Transverse colon (tissue), 4 donors: ENCODE measurements around the gene ROGDI.

Experiments
- EP300 ChIP-seq: sonication (generic); formaldehyde crosslinking; IDR thresholded peaks from one replicate; pipeline ENCODE4 v1.6.1; 2017; ENCODE audit warnings: antibody characterized with exemption, low read depth
- POLR2A ChIP-seq: fragments of 450-650 bp; IDR thresholded peaks from one replicate; pipeline ENCODE4 v1.6.1; 2016; ENCODE audit warnings: antibody characterized with exemption, mild to moderate bottlenecking, moderate library complexity
- POLR2AphosphoS5 ChIP-seq, 3 donors: sonication (generic); formaldehyde crosslinking; IDR thresholded peaks; one replicate each; pipeline ENCODE4 v1.6.1; 2016; ENCODE audit warnings: antibody characterized with exemption in 3 of 3
- TF ChIP-seq, protein P1 (sequence below), 5 experiments: fragments of 200-600 bp in 3 of 5; fragments of 450-650 bp in 2 of 5; sonication (generic) in 3 of 5; IDR thresholded peaks; 1 replicate in 2 of 5; 2 replicates in 3 of 5; pipeline ENCODE4 v1.5.1; 2016 to 2017; ENCODE audit warnings: antibody characterized with exemption in 5 of 5, inconsistent platforms in 3 of 5, mild to moderate bottlenecking in 2 of 5, moderate library complexity in 1 of 5

GRCh38 chr16:4801051-4801961, 1.1 kb downstream of the ROGDI start:
- TF ChIP-seq POLR2A (no peak), EP300 (no peak), POLR2AphosphoS5 (IDR thresholded peaks at IDR 0.05) (no peak)
- TF ChIP-seq, protein P1, sequence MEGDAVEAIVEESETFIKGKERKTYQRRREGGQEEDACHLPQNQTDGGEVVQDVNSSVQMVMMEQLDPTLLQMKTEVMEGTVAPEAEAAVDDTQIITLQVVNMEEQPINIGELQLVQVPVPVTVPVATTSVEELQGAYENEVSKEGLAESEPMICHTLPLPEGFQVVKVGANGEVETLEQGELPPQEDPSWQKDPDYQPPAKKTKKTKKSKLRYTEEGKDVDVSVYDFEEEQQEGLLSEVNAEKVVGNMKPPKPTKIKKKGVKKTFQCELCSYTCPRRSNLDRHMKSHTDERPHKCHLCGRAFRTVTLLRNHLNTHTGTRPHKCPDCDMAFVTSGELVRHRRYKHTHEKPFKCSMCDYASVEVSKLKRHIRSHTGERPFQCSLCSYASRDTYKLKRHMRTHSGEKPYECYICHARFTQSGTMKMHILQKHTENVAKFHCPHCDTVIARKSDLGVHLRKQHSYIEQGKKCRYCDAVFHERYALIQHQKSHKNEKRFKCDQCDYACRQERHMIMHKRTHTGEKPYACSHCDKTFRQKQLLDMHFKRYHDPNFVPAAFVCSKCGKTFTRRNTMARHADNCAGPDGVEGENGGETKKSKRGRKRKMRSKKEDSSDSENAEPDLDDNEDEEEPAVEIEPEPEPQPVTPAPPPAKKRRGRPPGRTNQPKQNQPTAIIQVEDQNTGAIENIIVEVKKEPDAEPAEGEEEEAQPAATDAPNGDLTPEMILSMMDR (IDR thresholded peaks at IDR 0.05): no peak
